Activated naive CD8-positive, alpha-beta T cell (primary cell): ENCODE results near the gene NTN5.
"Not testable (repeated sequence)": the region's sequence is repeated elsewhere in the genome, so short reads cannot be mapped to it uniquely, and the experiment has no call there.

Experiments used
- H3K27ac Mint-ChIP-seq: one replicate; pipeline ENCODE4 v1.8.0; 2021; ENCODE audit warnings: mixed read lengths
- H3K27me3 Mint-ChIP-seq: one replicate; pipeline ENCODE4 v1.8.0; 2021; ENCODE audit warnings: mixed read lengths
- H3K36me3 Mint-ChIP-seq: one replicate; pipeline ENCODE4 v1.8.0; 2021; ENCODE audit warnings: mixed read lengths
- H3K4me1 Mint-ChIP-seq: one replicate; pipeline ENCODE4 v1.8.0; 2021; ENCODE audit warnings: low read depth, mixed read lengths
- H3K4me3 Mint-ChIP-seq: one replicate; pipeline ENCODE4 v1.8.0; 2021; ENCODE audit warnings: mild to moderate bottlenecking, mixed read lengths
- H3K9me3 Mint-ChIP-seq: one replicate; pipeline ENCODE4 v1.8.0; 2021; ENCODE audit warnings: low read depth, mixed read lengths

The NTN5 gene

GRCh38 chr19:48664476-48664875 is 8.3 kb downstream of the NTN5 start:
- Mint-ChIP-seq H3K36me3 (no peaks in the 10 kb centered on the region), H3K27me3 (no peaks in the 10 kb centered on the region), H3K27ac (no peak overlapping the region), H3K9me3 (no peaks in the 10 kb centered on the region), H3K4me3 (no peak overlapping the region), H3K4me1 (peaks cover 7% of the 10 kb centered on the region)

GRCh38 chr19:48663667-48664066 is 9.2 kb downstream of the NTN5 start:
- Mint-ChIP-seq H3K27me3 (no peaks in the 10 kb centered on the region), H3K9me3 (no peaks in the 10 kb centered on the region), H3K4me1 (peaks cover 7% of the 10 kb centered on the region), H3K27ac (no peak overlapping the region), H3K4me3 (no peak overlapping the region), H3K36me3 (no peaks in the 10 kb centered on the region)

GRCh38 chr19:48661711-48662090 is 11.1 kb downstream of the NTN5 start:
- no peak overlapping the region for H3K27ac Mint-ChIP-seq
- peaks cover 7% of the 10 kb centered on the region for H3K4me1 Mint-ChIP-seq
- H3K27me3 Mint-ChIP-seq: no peaks in the 10 kb centered on the region
- no peaks in the 10 kb centered on the region for H3K36me3 Mint-ChIP-seq
- no peaks in the 10 kb centered on the region for H3K9me3 Mint-ChIP-seq
- no peak overlapping the region for H3K4me3 Mint-ChIP-seq

- Mint-ChIP-seq H3K36me3 (no peaks in the 10 kb centered on the region), H3K4me1 (peaks cover 7% of the 10 kb centered on the region), H3K27ac (peak overlapping the region; percentile 97), H3K27me3 (no peaks in the 10 kb centered on the region), H3K9me3 (no peaks in the 10 kb centered on the region), H3K4me3 (peak overlapping the region; percentile 81)
Measured at GRCh38 chr19:48660852-48661710, 11.7 kb downstream of the NTN5 start.

- Mint-ChIP-seq H3K9me3 (no peaks in the 10 kb centered on the region), H3K36me3 (no peaks in the 10 kb centered on the region), H3K27me3 (no peaks in the 10 kb centered on the region), H3K4me3 (no peak overlapping the region), H3K27ac (no peak overlapping the region), H3K4me1 (peaks cover 7% of the 10 kb centered on the region)
Measured at GRCh38 chr19:48659768-48660167, 13.0 kb downstream of the NTN5 start.

DNA sequence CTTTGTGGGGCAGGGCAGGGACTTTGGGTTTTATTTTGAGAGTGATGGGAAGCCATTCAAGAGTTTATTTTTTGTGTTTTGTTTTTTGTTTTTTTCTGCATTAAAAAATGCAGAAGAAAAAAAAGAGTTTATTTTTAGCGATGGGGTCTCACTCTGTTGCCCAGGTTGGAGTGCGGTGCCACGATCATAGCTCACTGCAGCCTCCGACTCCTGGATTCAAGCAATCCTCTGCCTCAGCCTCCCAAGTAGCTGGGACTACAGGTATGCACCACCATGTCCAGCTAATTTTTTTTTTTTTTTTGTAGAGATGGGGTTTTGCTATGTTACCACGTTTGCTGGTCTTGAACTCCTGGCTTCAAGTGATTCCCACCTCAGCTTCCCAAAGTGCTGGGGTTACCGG is 14.3 kb downstream of the NTN5 start:
- no peaks in the 10 kb centered on the region for H3K27me3 Mint-ChIP-seq
- H3K4me1 Mint-ChIP-seq: peaks cover 7% of the 10 kb centered on the region
- no peaks in the 10 kb centered on the region for H3K9me3 Mint-ChIP-seq
- H3K4me3 Mint-ChIP-seq: no peak overlapping the region
- no peak overlapping the region for H3K27ac Mint-ChIP-seq
- no peaks in the 10 kb centered on the region for H3K36me3 Mint-ChIP-seq

- not testable (repeated sequence) for H3K4me1 Mint-ChIP-seq, H3K27ac Mint-ChIP-seq, H3K27me3 Mint-ChIP-seq, H3K9me3 Mint-ChIP-seq, H3K4me3 Mint-ChIP-seq, H3K36me3 Mint-ChIP-seq
Measured at GRCh38 chr19:48657828-48658227, 15.0 kb downstream of the NTN5 start.

DNA sequence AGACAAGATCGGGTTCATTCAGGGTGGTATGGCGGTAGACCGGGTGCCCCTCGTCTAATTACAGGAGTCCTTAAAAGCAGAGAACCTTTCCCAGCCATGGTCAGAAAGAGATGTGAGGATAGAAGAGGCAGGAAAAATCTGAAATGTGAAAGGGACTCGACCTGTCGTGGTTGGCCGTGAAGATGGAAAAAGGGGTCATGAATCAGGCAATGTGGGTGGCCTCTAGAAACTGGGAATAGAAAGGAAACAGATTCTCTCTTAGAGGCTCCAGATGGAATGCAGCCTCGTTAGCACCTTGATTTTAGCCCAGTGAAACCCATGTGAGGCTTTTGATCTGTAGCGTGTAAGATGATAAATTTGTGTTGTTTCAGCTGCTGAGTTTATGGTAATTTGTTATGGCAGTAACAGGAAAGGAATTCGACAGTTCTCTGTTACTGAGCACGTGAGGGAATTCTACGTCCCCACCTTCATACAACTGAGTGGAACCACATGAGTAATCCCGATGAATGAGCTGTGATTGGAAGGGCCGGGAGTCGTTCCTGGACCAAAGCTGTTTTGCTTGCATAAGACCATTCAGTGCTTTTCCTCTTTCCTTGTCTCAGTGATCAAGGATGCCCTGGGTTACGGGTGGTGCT is 15.9 kb downstream of the NTN5 start:
- Mint-ChIP-seq H3K36me3 (no peaks in the 10 kb centered on the region), H3K27me3 (no peaks in the 10 kb centered on the region), H3K27ac (no peak overlapping the region)

DNA sequence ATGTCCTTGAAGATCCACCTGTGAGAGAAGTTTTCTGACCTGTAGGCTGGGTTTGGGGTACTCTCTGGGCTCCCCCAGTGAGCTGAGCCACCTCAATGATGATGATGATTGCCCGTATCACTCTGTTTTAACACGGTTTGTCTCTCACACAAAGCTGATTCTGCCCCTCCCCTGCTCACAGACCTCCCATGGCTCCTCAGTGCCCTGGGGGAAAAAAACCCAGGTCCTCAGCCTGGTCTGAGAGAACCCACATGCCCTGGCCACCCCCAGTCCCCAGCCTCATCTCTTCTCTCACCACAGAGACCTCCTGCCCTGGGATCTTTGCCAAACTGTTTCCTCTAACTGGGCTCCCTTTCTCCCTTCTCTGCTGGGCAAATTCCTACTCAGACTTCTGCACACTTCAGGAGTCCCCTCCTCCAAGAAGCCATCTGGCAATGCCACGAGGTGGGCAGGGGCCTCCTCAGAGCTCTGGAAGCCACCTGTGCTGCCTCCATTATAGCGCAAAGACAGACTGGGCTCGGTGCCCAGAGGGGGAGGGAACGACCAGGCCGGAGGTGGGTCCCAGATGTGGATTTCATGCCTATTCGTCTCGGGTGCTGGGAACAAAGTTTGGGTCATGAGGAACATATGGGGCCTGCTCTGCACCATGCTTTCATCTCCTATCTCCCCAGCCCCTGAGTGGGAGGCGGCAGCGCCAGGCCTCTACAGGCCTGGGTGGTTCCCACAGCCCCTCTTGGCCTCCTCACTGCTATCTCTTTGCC is 18.3 kb downstream of the NTN5 start:
- H3K4me3 Mint-ChIP-seq: no peak overlapping the region
- H3K4me1 Mint-ChIP-seq: peaks cover 7% of the 10 kb centered on the region
- H3K36me3 Mint-ChIP-seq: no peaks in the 10 kb centered on the region
- no peaks in the 10 kb centered on the region for H3K27me3 Mint-ChIP-seq
- H3K9me3 Mint-ChIP-seq: no peaks in the 10 kb centered on the region
- H3K27ac Mint-ChIP-seq: no peak overlapping the region

More for the DNA sequence above, 15.9 kb downstream of the NTN5 start:
- Mint-ChIP-seq H3K4me1 (peaks cover 9% of the 10 kb centered on the region), H3K4me3 (no peak overlapping the region), H3K9me3 (no peaks in the 10 kb centered on the region)

GRCh38 chr19:48651683-48652048 is 21.2 kb downstream of the NTN5 start:
- no peak overlapping the region for H3K4me3 Mint-ChIP-seq
- no peaks in the 10 kb centered on the region for H3K9me3 Mint-ChIP-seq
- H3K27ac Mint-ChIP-seq: no peak overlapping the region
- no peaks in the 10 kb centered on the region for H3K27me3 Mint-ChIP-seq
- peaks cover 21% of the 10 kb centered on the region for H3K4me1 Mint-ChIP-seq
- H3K36me3 Mint-ChIP-seq: no peaks in the 10 kb centered on the region

DNA sequence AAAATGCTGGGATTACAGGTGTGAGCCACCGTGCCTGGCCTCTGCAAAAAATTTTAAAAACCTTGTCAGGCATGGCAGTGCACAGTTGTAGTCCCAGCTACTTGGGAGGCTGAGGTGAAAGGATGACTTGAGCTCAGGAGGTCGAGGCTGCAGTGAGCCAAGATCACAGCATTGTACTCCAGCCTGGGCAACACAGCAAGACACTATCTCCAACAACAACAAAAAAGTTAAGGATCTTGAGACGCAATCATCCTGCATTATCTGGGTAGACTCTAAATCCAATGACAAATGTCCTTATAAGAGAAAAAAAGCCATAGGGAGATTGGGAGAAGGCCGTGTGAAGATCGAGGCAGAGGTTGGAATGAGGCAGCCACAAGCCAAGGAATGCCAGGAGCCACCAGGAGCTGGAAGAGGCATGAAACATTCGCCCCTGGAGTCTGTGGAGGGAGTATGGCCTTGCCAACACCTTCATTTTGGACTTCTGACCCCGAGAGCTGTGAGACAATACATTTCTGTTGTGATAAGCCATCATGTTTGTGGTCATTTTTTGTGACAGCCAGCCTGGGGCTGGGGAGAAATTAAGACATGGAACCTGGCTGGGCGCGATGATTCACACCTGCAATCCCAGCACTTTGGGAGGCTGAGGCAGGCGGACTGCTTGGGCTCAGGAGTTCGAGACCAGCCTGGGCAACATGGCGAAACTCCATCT is 21.7 kb downstream of the NTN5 start:
- Mint-ChIP-seq H3K4me3 (no peak overlapping the region), H3K27me3 (no peaks in the 10 kb centered on the region), H3K9me3 (no peaks in the 10 kb centered on the region), H3K27ac (no peak overlapping the region), H3K36me3 (no peaks in the 10 kb centered on the region), H3K4me1 (peaks cover 21% of the 10 kb centered on the region)

DNA sequence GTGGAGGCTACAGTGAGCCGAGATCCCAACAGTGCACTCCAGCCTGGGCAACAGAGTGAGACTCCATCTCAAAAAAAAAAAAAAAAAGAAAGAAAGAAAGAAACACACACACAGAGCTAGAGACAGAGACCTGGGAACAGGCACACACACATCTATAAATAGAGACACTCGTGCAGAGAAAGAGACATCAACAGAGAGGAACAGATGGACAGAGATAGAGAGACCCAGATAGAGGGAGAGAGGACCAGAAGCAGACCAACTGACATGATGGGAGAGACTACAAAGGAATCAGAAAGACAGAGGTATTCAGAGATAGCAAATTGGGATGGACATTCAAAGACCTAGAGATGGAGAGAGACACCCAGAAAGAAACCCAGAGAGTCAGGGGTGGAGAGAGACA is 24.7 kb downstream of the NTN5 start:
- H3K27me3 Mint-ChIP-seq: no peaks in the 10 kb centered on the region
- no peaks in the 10 kb centered on the region for H3K36me3 Mint-ChIP-seq
- H3K4me3 Mint-ChIP-seq: no peak overlapping the region
- no peak overlapping the region for H3K27ac Mint-ChIP-seq
- no peaks in the 10 kb centered on the region for H3K9me3 Mint-ChIP-seq
- H3K4me1 Mint-ChIP-seq: peaks cover 34% of the 10 kb centered on the region

- H3K27ac Mint-ChIP-seq: peak overlapping the region; percentile 0
- H3K27me3 Mint-ChIP-seq: no peaks in the 10 kb centered on the region
- no peaks in the 10 kb centered on the region for H3K36me3 Mint-ChIP-seq
- H3K9me3 Mint-ChIP-seq: no peaks in the 10 kb centered on the region
- H3K4me3 Mint-ChIP-seq: peak overlapping the region; percentile 46
- H3K4me1 Mint-ChIP-seq: peaks cover 32% of the 10 kb centered on the region
Measured at GRCh38 chr19:48646722-48647216, 26.0 kb downstream of the NTN5 start.

DNA sequence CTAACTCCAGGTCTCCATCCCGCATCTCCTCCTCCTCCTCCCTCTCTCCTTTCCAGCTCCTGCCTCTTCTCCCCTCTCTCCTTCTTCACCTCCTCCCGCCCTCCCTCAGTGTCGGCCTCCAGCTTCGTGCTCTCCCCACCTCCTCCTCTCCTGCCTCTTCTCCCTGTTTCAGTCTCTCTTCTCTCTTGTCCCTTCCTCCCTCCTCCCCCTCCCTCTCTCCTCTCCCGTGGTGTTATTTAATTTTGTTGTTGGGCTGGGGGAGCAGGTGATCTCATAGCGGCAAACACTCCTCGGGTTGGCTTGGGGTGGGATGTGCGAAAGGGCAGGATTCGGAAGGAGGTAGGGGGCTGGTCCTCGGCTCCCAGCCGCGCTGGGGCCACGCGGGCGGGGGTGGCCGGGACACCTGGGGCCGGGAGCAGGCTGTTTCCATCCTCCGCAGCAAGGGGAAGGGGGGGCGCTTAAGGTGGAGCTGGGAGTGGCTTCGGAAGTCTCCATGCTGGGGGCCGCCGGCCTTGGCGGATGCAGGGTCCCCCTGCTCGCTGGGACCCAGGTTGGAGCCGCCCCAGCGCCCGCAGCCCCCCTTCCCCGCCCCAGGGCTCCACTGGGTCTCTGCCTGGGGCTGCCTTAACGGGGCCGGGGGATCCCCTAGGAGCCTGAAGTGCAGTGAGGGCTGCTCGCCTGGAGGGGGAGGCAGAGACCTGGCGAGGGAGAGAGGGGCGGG is 26.7 kb downstream of the NTN5 start, which contains the start of gene CA11:
CA11 (minus strand) TSS at position 187 of the 721 bp plus-strand sequence. CDS start 555 bp downstream, outside the sequence.
- peaks cover 34% of the 10 kb centered on the region for H3K4me1 Mint-ChIP-seq
- H3K4me3 Mint-ChIP-seq: peak within 1 kb of the TSS; percentile 93
- H3K27ac Mint-ChIP-seq: peak within 1 kb of the TSS; percentile 90
- no peaks in the 10 kb centered on the region for H3K27me3 Mint-ChIP-seq
- H3K36me3 Mint-ChIP-seq: no peaks in the 10 kb centered on the region
- no peaks in the 10 kb centered on the region for H3K9me3 Mint-ChIP-seq
